K562 (cell line): ENCODE data around the gene UBE3B. TPM values are rescaled to one million over a fixed set of nuclear protein-coding genes. Genes with fewer than 3 reads are reported as not detected.
A peak's percentile ranks its signal among the peaks of the same experiment; 100 is the strongest.

ENCODE experiments used
- ATAC-seq: fragments of 200-7000 bp; cut with Tn5 transposase; 3 replicates; pipeline ENCODE4 v1.9.1; 2020; ENCODE audit warnings: moderate library complexity
- BruUV-seq: library from RNA; stranded (reverse); fragments of 400-500 nt; replicated peaks from 2 replicates; lab custom pipeline; 2021; lab: Mats Ljungman, UMichigan
- CTCF ChIA-PET: fragments of 300-600 bp; formaldehyde crosslinking; extraction: SDS; loops from one replicate; lab custom pipeline; 2021; ENCODE audit warnings: low intra/inter-chr PET ratio; lab: Yijun Ruan, JAX
- POLR2A ChIA-PET: fragments of 300-600, 350-650 bp; sonication (Branson Sonifier 250); formaldehyde crosslinking; extraction: SDS; loops from one replicate; lab custom pipeline; 2021; ENCODE audit warnings: antibody characterized with exemption, inconsistent platforms; lab: Yijun Ruan, JAX
- DNase-seq, 4 experiments: peaks; one replicate each; pipeline versions ENCODE4 v3.0.0 to v3.0.0-alpha.2; 2011 to 2018; ENCODE audit warnings: low spot score in 3 of 4, mixed read lengths in 3 of 4; ENCODE audit errors: extremely low read depth in 1 of 4
- FAIRE-seq: peaks from 2 replicates; lab custom pipeline; 2011; peaks lifted over from hg19 to GRCh38; lab: Jason Lieb, UNC
- H2AFZ ChIP-seq: 2 replicates; pipeline ENCODE4 v1.6.0; 2011; ENCODE audit warnings: low read depth, low read length, control low read depth, inconsistent platforms
- H3K27ac ChIP-seq: fragments of 200-600 bp; 3 replicates; pipeline ENCODE4 v1.8.0; 2011; ENCODE audit warnings: low read depth, mild to moderate bottlenecking, control low read depth, inconsistent platforms, low read length, moderate library complexity, mixed read lengths; ENCODE audit errors: extremely low read depth
- H3K27me3 ChIP-seq, 2 experiments: fragments of 300-600 bp in 1 of 2; 2 replicates in 1 of 2; 3 replicates in 1 of 2; pipeline versions ENCODE4 v1.6.0 to v1.8.0; 2011; ENCODE audit warnings: inconsistent platforms in 2 of 2, low read length in 2 of 2, mild to moderate bottlenecking in 1 of 2, mixed read lengths in 1 of 2, moderate library complexity in 1 of 2; ENCODE audit not compliant: control insufficient read depth in 2 of 2, insufficient read depth in 2 of 2
- H3K36me3 ChIP-seq: fragments of 300-600 bp; 3 replicates; pipeline ENCODE4 v1.8.0; 2011; ENCODE audit warnings: mild to moderate bottlenecking, low read length, inconsistent platforms; ENCODE audit not compliant: control insufficient read depth, insufficient read depth
- H3K4me1 ChIP-seq, 2 experiments: fragments of 200-600 bp in 1 of 2; replicated peaks in 1 of 2; 2 replicates in 1 of 2; 3 replicates in 1 of 2; pipeline versions ENCODE4 v1.5.1 to v1.8.0; 2011; ENCODE audit warnings: inconsistent platforms in 2 of 2, low read length in 2 of 2, mild to moderate bottlenecking in 1 of 2, mixed read lengths in 1 of 2, moderate library complexity in 1 of 2; ENCODE audit not compliant: control insufficient read depth in 2 of 2, insufficient read depth in 2 of 2
- H3K4me2 ChIP-seq: 2 replicates; pipeline ENCODE4 v1.6.1; 2011; ENCODE audit warnings: low read length, control low read depth, inconsistent platforms, mixed read lengths; ENCODE audit not compliant: insufficient read depth
- H3K4me3 ChIP-seq: fragments of 200-600 bp; sonication (generic), shearing (Covaris generic); 2 replicates; pipeline ENCODE4 v1.5.1; 2016; ENCODE audit warnings: control low read depth, inconsistent platforms
- H3K79me2 ChIP-seq: fragments of 200-600 bp; 3 replicates; pipeline ENCODE4 v1.8.0; 2011; ENCODE audit warnings: low read length, inconsistent platforms; ENCODE audit not compliant: control insufficient read depth, insufficient read depth
- H3K9ac ChIP-seq, 2 experiments: 2 replicates each; pipeline versions ENCODE4 v1.6.0 to v1.6.1; 2011; ENCODE audit warnings: low read depth in 2 of 2, low read length in 2 of 2, control low read depth in 1 of 2, inconsistent platforms in 1 of 2, mild to moderate bottlenecking in 1 of 2, mixed read lengths in 1 of 2; ENCODE audit not compliant: insufficient read depth in 1 of 2
- H3K9me1 ChIP-seq: one replicate; pipeline ENCODE4 v1.6.0; 2011; ENCODE audit warnings: inconsistent platforms, mild to moderate bottlenecking, low read length, moderate library complexity; ENCODE audit not compliant: control insufficient read depth, insufficient read depth
- H3K9me3 ChIP-seq: replicated peaks from 2 replicates; pipeline ENCODE4 v1.5.1; 2011; ENCODE audit warnings: low read depth, low read length, inconsistent platforms; ENCODE audit not compliant: control insufficient read depth, insufficient read depth
- H4K20me1 ChIP-seq: replicated peaks from 2 replicates; pipeline ENCODE4 v1.6.1; 2011; ENCODE audit warnings: low read length, inconsistent platforms, mixed read lengths; ENCODE audit not compliant: control insufficient read depth, insufficient read depth
- ADNP ChIP-seq: fragments of 200-800 bp; sonication (Bioruptor generic); IDR thresholded peaks from 2 replicates; pipeline ENCODE4 v1.6.1; 2016; ENCODE audit warnings: missing genetic modification characterization, missing compliant biosample characterization
- RAD21 ChIP-seq, 2 experiments: fragments of 250-450 bp in 1 of 2; fragments of 450-650 bp in 1 of 2; sonication (Bioruptor Pico) in 1 of 2; formaldehyde crosslinking in 1 of 2; IDR thresholded peaks in 1 of 2; conservative IDR thresholded peaks in 1 of 2; 2 replicates each; pipeline versions ENCODE4 v1.4.0 to v1.8.0; 2020 to 2022; ENCODE audit warnings: mild to moderate bottlenecking in 2 of 2, moderate library complexity in 1 of 2
- SREBF2 ChIP-seq: sonication (generic); formaldehyde crosslinking; IDR thresholded peaks from 2 replicates; pipeline ENCODE4 v1.4.0; 2020; ENCODE audit warnings: mild to moderate bottlenecking, missing genetic modification reagents
- WGBS: fragments of 100-300 bp; shearing (Covaris generic); methylation state at CpG from one replicate; pipeline ENCODE4 v1.1.6; 2016; ENCODE audit warnings: low coverage, mixed read lengths; ENCODE audit not compliant: insufficient coverage; ENCODE audit errors: missing lambda C conversion rate; 5-methylcytosine and 5-hydroxymethylcytosine counted together
- in situ Hi-C: fragments of 300-500 bp; cut with MboI; formaldehyde crosslinking; loops from 4 replicates; pipeline ENCODE4 v1.15.0; 2018; ENCODE audit warnings: inconsistent platforms, mixed read lengths
- intact Hi-C: fragments of 100-400 bp; cut with micrococcal nuclease; formaldehyde crosslinking; loops from 2 replicates; pipeline ENCODE4 v1.14.2; 2022
- polyA plus RNA-seq, 8 experiments: library from polyadenylated mRNA; depleted of rRNA in 4 of 8; stranded (reverse) in 5 of 8; unstranded in 3 of 8; fragments of >200 nt; fragmentation: Nextera tagmentation in 2 of 8; fragmentation: Illumina TruSeq in 1 of 8; extraction: Ambion mirVana in 2 of 8; extraction: Trizol in 1 of 8; gene quantifications; 2 replicates each; pipeline versions ENCODE4 v1.2.1 to v1.2.3, GENCODE V29; 2011 to 2014; ENCODE audit warnings: inconsistent platforms in 1 of 8, missing spikeins in 1 of 8
- total RNA-seq, 7 experiments: library from RNA; depleted of rRNA in 6 of 7; stranded (reverse); fragments of >200 nt in 6 of 7; fragmentation: Illumina TruSeq in 2 of 7; extraction: Trizol in 2 of 7; gene quantifications; 2 replicates each; pipeline versions ENCODE4 v1.2.1 to v1.2.3, GENCODE V29; 2011 to 2021; ENCODE audit warnings: low replicate concordance in 1 of 7
- TF ChIP-seq, protein P1 (sequence below): fragments of 450-650 bp; IDR thresholded peaks from 2 replicates; pipeline ENCODE4 v1.6.1; 2016
- TF ChIP-seq, protein P2 (sequence below): sonication (generic); IDR thresholded peaks from 2 replicates; pipeline ENCODE4 v1.6.1; 2016
- TF ChIP-seq, protein P3 (sequence below): IDR thresholded peaks from 2 replicates; pipeline ENCODE4 v1.6.1; 2014; ENCODE audit warnings: antibody characterized with exemption
- TF ChIP-seq, protein P4 (sequence below), 3 experiments: IDR thresholded peaks in 2 of 3; conservative IDR thresholded peaks in 1 of 3; 2 replicates each; pipeline ENCODE4 v1.5.1; 2011 to 2012; ENCODE audit warnings: low read length in 3 of 3, mild to moderate bottlenecking in 3 of 3, control low read depth in 2 of 3, improper control_type of control experiment in 1 of 3, inconsistent platforms in 1 of 3, low read depth in 1 of 3, mixed read lengths in 1 of 3, moderate library complexity in 1 of 3; ENCODE audit not compliant: insufficient read depth in 2 of 3
- TF ChIP-seq, protein P5 (sequence below): IDR thresholded peaks from 2 replicates; pipeline ENCODE4 v1.6.1; 2011; ENCODE audit warnings: borderline replicate concordance, low read depth, mild to moderate bottlenecking, moderate library complexity, low read length; ENCODE audit not compliant: insufficient read depth, poor library complexity, severe bottlenecking
- TF ChIP-seq, protein P6 (sequence below): fragments of 450-650 bp; formaldehyde crosslinking; IDR thresholded peaks from 2 replicates; pipeline ENCODE4 v1.4.0; 2022; ENCODE audit warnings: missing genetic modification characterization

The UBE3B gene
- total and polyA plus RNA-seq, 9 of the 15 experiments (the other 6 are each of a cell fraction or from before 2014, with no cell fraction given), result 7.6 to 23.6 (median 15.5) TPM

DNA sequence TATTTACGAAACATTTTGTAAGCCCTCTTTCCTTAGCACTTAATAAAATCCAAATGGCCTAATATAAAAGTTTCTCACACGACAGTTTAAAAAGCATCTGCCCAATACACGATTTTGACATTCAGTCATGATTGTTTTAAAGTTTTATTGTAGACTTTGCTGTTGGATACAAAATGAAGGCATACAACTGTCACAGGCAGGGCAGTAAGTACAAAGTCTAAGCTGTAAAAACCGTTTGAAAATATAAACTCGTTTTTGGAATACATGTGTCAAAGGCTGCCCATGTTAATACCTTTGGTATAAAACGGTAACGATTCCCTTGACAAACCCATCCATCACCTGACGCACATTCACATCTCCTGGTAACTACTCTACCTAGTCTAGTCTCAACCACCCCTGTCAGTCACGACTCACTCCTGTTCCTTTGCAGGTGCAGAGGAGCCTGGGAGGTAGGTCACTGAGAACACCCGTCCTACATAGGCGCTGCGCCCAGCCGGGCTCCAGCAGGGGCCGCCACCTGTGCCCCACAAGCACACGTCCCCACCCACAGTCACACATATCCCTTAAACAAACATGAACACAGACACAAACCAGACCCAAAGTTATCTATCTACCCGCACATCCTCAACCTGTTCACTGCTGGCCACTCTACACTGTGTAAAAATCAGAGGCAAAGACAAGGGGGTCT, 27.4 kb upstream of the UBE3B start:
- intact Hi-C loops, result no loop called here
- Histone ChIP-seq H3K27me3 (no peaks in the 10 kb centered on the region), H3K79me2 (no peaks in the 10 kb centered on the region), H3K27ac (no peak overlapping the region), H3K9ac (no peak overlapping the region), H3K4me1 (peaks cover 0 to 3% of the 10 kb centered on the region in 2 experiments; a peak in 1 of 5 replicates), H3K9me1 (no peaks in the 10 kb centered on the region), H3K4me2 (no peak overlapping the region), H3K4me3 (no peak overlapping the region), H3K36me3 (peaks cover 54% of the 10 kb centered on the region; the same call in 2 of the 3 replicates), H3K9me3 (no peaks in the 10 kb centered on the region), H4K20me1 (no peaks in the 10 kb centered on the region), H2AFZ (no peak overlapping the region)
- CTCF ChIA-PET, result no interaction called here
- WGBS, result 69% methylated on average over 16 of the region's 16 CpGs
- in situ Hi-C loops, result no loop called here
- no peak for FAIRE-seq
- POLR2A ChIA-PET, result interaction anchor here (1.4 kb wide), 1 partner anchor 11 kb away, joined by 5 read pairs; no protein-coding TSS in a partner anchor
- BruUV-seq, result no TSS peak
- TF ChIP-seq, protein P1, sequence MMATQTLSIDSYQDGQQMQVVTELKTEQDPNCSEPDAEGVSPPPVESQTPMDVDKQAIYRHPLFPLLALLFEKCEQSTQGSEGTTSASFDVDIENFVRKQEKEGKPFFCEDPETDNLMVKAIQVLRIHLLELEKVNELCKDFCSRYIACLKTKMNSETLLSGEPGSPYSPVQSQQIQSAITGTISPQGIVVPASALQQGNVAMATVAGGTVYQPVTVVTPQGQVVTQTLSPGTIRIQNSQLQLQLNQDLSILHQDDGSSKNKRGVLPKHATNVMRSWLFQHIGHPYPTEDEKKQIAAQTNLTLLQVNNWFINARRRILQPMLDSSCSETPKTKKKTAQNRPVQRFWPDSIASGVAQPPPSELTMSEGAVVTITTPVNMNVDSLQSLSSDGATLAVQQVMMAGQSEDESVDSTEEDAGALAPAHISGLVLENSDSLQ, result peak; percentile 32; the same call in 1 of the 2 replicates
- TF ChIP-seq, protein P2, sequence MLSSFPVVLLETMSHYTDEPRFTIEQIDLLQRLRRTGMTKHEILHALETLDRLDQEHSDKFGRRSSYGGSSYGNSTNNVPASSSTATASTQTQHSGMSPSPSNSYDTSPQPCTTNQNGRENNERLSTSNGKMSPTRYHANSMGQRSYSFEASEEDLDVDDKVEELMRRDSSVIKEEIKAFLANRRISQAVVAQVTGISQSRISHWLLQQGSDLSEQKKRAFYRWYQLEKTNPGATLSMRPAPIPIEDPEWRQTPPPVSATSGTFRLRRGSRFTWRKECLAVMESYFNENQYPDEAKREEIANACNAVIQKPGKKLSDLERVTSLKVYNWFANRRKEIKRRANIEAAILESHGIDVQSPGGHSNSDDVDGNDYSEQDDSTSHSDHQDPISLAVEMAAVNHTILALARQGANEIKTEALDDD, result 0 out of 2 replicates have a peak, but pooled peaks have one; percentile 21
- TF ChIP-seq, protein P3, sequence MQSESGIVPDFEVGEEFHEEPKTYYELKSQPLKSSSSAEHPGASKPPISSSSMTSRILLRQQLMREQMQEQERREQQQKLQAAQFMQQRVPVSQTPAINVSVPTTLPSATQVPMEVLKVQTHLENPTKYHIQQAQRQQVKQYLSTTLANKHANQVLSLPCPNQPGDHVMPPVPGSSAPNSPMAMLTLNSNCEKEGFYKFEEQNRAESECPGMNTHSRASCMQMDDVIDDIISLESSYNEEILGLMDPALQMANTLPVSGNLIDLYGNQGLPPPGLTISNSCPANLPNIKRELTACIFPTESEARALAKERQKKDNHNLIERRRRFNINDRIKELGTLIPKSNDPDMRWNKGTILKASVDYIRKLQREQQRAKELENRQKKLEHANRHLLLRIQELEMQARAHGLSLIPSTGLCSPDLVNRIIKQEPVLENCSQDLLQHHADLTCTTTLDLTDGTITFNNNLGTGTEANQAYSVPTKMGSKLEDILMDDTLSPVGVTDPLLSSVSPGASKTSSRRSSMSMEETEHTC, result no peak
- TF ChIP-seq, protein P4, sequence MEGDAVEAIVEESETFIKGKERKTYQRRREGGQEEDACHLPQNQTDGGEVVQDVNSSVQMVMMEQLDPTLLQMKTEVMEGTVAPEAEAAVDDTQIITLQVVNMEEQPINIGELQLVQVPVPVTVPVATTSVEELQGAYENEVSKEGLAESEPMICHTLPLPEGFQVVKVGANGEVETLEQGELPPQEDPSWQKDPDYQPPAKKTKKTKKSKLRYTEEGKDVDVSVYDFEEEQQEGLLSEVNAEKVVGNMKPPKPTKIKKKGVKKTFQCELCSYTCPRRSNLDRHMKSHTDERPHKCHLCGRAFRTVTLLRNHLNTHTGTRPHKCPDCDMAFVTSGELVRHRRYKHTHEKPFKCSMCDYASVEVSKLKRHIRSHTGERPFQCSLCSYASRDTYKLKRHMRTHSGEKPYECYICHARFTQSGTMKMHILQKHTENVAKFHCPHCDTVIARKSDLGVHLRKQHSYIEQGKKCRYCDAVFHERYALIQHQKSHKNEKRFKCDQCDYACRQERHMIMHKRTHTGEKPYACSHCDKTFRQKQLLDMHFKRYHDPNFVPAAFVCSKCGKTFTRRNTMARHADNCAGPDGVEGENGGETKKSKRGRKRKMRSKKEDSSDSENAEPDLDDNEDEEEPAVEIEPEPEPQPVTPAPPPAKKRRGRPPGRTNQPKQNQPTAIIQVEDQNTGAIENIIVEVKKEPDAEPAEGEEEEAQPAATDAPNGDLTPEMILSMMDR (IDR thresholded peaks at IDR 0.05 in 2 of 3, conservative IDR thresholded peaks at IDR 0.05 in 1 of 3; ENCODE audit: insufficient read depth in 2 of 3, low read depth in 1 of 3, low read length in 3 of 3), result peak; percentile 23 to 41 (median 35); a peak in 4 of 6 replicates
- TF ChIP-seq, protein P5, sequence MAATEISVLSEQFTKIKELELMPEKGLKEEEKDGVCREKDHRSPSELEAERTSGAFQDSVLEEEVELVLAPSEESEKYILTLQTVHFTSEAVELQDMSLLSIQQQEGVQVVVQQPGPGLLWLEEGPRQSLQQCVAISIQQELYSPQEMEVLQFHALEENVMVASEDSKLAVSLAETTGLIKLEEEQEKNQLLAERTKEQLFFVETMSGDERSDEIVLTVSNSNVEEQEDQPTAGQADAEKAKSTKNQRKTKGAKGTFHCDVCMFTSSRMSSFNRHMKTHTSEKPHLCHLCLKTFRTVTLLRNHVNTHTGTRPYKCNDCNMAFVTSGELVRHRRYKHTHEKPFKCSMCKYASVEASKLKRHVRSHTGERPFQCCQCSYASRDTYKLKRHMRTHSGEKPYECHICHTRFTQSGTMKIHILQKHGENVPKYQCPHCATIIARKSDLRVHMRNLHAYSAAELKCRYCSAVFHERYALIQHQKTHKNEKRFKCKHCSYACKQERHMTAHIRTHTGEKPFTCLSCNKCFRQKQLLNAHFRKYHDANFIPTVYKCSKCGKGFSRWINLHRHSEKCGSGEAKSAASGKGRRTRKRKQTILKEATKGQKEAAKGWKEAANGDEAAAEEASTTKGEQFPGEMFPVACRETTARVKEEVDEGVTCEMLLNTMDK, result peak; percentile 31
- TF ChIP-seq ADNP (tag) (no peak), SREBF2 (CRISPR knock-in tag) (no peak), RAD21 (CRISPR knock-in tag; conservative IDR thresholded peaks at IDR 0.05 in 1 of 2, IDR thresholded peaks at IDR 0.05 in 1 of 2) (peak in 1 of 2 experiments; percentile 29; a peak in 1 of 4 replicates)
- TF ChIP-seq, protein P6, sequence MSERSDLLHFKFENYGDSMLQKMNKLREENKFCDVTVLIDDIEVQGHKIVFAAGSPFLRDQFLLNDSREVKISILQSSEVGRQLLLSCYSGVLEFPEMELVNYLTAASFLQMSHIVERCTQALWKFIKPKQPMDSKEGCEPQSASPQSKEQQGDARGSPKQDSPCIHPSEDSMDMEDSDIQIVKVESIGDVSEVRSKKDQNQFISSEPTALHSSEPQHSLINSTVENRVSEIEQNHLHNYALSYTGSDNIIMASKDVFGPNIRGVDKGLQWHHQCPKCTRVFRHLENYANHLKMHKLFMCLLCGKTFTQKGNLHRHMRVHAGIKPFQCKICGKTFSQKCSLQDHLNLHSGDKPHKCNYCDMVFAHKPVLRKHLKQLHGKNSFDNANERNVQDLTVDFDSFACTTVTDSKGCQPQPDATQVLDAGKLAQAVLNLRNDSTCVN, result no peak
- peak; percentile 76 for ATAC-seq
- DNase-seq, result peak in 3 of 4 experiments; percentile 37 to 49 (median 47)
